Hepatic stellate cell (primary cell): ENCODE measurements around the gene COQ3.

Experiments used
- DNase-seq: peaks from one replicate; pipeline ENCODE4 v3.0.0; 2011; ENCODE audit warnings: low spot score

Gene COQ3, protein sequence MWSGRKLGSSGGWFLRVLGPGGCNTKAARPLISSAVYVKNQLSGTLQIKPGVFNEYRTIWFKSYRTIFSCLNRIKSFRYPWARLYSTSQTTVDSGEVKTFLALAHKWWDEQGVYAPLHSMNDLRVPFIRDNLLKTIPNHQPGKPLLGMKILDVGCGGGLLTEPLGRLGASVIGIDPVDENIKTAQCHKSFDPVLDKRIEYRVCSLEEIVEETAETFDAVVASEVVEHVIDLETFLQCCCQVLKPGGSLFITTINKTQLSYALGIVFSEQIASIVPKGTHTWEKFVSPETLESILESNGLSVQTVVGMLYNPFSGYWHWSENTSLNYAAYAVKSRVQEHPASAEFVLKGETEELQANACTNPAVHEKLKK

DNA sequence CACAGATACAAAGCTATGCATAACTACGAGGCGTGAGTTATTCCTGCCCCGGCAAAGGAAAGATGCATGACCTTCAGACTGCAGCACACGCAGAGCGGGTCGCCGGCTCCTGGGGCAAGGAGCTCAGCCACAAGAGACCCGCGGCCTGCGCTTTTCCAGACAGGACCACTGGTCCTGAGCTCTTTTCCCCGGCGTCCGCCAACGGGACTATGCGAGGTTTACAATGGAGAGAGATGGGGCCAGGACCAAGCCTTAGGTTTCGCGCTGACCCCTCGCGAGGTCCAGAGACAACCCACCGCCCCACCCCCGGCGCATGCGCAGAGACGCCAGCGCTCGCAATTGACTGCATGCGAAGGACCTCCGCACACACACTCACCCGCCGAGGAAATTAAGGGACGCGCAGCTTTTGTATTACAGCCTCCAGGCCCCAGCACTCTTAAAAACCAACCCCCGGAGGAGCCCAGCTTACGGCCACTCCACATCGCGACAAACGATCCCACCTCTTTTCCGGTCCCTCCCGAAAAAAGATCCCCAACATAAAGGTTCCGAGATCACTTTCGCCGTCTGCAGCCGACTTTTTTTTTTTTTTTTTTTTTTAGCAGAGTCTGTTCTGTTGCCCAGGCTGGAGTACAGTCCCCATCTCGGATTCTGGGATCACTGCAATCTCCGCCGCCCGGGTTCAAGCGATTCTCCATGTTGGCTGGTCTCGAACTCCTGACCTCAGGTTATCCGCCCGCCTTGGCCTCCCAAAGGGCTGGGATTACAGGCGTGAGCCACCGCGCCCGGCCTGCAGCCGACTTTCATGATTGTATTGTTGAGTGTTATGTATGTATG is at the start of gene COQ3:
COQ3 (minus strand) TSS at position 498 of the 834 bp plus-strand sequence; CDS start at position 482, 16 bp downstream.
- DNase-seq: peak; percentile 87

DNA sequence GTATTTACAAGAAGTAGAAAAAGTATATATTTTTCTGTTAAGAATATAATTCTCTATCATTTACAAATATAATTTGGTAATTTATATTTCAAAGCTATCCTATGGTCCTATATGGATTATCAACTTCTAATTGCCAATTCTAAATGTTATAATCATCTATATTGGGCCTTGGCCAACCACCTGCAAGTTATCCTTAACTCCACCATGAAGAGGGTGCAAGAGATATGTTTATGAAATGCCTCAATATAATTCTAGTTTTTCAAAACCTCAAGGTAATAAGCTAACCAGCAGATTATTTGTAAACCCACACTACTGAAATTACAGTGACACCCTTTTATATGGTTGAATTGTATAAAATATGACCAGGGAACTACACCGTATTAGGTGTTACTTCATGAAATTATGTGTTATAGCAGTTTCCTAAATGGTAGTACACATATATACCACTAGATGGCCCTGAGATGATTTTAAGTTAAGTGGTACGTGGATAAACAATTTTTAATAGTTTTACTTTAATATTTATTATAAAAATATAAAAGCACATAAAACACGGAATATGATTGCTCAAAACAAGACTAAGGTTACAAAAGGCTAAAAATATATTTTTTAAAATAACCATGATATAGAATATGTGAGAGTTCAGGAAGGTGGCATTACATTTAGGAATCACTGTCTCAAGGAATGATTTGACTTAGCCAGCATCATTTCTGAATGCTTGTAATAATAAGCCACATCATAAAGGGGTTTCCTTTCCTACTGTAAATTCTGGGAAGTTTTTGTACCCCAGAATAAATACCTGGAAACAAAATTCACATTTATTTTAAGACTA is 40.9 kb upstream of the COQ3 start:
- peak; percentile 11 for DNase-seq

DNA sequence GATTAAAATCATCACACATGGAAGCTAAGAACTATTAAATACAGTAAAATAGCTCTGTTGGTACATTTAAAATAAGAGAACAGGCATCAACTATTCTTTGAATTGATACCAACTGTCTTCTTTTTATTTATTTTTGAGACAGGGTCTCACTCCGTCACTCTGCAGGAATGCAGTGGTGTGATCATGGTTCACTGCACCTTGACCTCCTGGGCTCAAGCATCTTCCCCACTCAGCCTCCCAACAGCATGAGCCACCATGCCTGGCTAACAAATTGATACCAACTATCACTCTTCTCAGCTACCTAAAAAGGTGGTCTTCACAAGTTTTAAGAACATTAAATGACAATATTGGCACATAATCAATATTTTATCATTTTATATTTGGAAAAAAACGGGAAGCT is 38.9 kb upstream of the COQ3 start:
- DNase-seq: no peak

DNA sequence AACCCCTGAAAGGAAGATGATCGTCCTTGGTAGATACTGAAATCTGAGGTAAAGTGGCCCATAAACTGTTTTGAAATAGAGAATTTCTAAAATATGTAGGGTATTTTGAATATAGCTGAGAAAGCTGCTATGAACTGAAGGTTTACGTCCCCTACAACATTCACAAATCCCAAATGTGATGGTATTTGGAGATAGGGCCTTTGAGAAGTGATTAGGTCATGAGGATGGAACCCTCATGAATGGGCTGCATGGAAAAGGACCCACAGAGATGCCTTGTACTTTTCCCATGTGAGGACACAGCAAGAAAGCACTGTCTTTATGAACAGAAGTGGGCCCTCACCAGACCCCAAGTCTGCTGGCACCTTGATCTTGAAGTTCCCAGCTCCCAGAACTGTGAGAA is 37.9 kb upstream of the COQ3 start:
- DNase-seq: no peak

DNA sequence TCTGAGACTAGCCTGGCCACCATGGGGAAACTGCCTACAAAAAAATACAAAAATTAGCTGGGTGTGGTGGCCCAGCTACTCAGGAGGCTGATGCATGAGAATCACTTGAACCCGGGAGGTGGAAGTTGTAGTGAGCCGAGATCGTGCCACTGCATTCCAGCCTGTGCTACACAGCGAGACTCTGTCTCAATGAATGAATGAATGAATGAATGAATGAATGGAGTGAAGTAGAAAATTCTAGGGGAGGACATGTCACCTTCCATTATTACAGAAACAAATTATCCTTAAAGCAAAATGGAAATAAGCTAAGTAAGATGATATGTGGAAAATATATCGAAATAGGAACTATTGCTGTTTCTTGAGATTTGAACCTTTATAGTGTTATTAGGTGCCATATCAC is 34.0 kb upstream of the COQ3 start:
- DNase-seq: no peak

DNA sequence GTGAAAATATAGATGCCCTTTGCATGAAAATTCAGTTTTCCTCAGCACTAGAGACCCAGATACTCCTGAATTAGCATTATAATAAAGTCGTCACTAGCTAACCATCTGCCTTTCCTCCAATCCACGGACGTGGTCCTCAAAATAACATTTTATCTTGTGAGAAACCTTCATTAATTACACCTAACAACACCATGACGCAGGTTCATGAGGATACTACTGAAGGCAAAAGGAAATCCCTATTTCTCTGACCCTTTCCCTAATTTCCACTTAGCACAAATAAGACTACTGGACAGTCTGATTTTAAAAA is 32.4 kb upstream of the COQ3 start:
- DNase-seq: no peak

DNA sequence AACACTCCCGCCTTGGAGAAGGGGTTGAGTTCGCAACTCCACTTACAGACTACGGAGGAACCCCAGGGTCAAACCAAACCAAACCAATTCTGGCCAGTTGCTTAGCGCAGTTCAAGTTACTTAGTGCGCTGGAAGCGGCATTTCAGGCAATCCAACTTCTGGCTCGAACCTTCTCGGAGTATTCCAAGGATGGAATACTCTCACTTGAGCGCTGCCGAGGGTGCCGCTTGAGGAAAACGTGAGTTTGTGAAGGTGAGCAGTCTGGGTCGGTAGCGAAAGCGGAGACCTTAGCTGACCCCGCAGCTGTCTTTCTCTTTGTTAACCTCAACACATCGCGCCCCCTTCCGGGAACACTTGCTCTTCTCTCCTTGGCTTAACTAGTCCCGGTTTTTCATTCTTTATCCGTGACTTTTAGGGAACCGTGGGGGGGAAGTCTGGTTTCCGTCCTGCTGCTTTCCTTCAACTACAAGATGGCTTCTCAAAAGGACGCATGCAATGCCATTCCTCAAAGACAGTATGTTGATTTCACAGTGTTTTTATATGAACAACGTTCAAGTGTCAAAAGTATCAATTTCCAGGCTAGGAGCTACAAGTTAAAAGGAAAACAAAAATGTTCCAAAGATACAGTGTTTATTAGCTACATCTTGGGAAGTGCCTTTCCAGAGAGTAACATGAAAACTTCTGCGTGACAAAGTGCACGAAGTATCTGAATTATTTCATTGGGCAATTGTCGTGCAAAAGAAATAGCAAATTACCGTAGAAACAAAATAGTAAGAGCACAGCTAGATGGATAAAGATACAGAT is 31.9 kb upstream of the COQ3 start:
- peak; percentile 28 for DNase-seq

DNA sequence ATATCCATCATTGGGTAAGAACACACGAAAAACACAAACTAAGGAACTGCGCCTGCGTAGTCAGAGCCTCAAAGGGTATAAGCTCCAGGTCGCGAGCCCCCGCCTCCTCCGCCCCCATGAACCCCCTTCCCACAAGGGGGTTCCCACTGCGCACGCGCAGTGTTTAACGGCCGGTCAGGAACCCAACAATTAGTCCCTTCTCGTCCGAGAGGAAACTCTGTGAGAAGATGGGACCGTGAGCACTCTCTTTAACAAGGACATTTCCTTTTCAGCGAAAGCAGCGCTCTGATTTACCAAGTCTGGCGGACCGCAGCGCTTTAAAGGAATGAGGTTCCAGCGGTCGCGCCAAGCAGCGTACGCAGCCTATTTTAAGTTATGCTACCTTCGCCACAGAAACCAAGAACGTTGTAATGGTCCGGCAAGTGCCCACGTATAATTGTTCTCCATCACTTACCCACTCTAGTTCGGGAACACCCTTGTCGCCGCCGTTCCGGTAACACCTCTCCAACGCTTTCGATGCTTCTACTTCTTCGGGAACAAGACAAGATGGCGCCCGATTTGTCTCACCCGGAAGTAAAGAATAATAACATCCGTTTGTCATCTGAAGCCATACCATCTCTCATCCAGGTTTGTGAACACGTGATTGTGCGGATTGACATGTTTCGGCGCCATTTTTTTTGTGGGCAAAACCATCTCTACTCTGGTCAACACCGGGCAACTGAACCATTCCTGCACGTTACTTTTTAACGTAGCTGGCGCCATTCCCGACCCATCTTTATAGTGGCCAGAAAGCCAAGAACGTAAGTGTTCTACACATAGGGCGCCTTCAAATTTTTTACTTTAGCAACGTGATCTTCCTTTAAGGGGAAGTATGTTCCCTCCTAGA is 31.0 kb upstream of the COQ3 start, which contains the start of gene PNISR:
PNISR (minus strand) TSS at position 548 of the 886 bp plus-strand sequence. CDS start 10,649 bp downstream, outside the sequence.
- peak; percentile 74 for DNase-seq

DNA sequence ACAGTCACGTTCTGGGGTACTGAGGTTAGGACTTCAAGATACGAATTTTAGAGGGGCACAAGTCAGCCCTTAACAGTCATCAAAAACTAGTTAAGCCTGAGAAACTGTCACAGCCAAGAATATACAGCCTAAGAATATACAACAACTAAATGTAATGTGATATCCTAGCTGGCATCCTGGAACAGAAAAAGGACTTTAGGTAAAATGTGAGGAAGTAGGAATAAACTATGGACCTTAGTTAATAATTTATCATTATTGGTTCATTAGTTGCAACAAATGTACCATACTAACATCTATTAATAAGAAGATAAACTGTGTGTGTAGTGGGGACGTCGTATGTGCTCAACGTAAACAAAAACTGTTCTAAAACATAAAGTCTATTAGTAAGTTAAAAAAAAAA is 30.0 kb upstream of the COQ3 start:
- no peak for DNase-seq

DNA sequence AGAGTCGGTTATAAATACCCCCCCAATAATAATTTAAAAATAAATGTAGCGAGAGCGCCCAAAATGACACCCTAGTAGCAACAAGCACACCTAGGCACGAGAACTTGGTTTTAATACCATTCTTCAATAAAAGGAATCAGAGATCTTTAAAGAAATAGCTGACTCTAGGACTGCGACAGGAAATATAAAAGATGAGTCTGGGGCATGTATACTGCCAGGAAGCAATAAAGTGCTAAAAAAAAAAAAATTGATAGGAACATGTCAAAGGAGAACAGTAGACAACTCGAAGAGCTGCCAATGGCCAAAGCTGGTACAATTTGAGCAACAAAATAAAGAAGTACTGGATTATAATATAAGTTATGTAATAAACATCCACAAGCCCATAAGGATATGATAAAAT is 28.9 kb upstream of the COQ3 start:
- DNase-seq: no peak

DNA sequence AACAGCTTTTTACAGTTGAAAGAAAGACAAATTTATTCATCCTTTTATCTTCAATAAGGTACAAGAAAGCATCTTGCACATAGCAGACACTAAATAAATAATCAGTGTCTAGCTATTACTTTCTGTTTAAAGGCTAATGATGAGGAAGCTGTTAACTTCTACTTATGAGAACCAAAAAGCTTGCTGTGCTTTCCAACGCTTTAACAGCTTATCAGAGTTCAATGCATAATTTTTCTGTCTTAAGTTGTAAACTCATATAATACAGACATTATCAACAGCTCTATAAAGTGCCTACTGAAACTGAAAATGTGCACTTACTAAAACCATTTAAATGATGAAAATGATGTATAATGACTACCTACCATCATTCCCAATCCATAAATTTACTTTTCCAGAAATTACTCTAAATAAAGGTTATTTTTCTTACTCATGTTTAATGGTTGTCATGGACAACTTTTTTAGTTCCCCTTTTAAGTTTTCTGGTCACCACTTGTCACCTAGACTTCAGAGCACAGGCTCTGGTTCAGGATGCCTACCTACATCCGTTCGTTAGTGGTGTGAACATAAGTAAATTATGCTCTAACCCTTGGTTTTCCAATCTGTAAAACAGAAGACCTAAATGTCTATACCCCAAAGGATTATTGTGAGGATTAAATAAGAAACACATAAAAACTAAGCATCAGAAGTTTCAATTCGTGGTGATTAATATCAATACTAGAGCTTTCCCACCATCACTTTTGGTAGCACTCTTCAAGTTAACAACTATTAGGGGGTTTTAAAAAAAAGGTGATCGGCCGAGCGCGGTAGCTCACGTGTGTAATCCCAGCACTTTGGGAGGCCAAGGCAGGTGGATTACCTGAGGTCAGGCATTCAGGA is 23.1 kb upstream of the COQ3 start:
- DNase-seq: no peak

DNA sequence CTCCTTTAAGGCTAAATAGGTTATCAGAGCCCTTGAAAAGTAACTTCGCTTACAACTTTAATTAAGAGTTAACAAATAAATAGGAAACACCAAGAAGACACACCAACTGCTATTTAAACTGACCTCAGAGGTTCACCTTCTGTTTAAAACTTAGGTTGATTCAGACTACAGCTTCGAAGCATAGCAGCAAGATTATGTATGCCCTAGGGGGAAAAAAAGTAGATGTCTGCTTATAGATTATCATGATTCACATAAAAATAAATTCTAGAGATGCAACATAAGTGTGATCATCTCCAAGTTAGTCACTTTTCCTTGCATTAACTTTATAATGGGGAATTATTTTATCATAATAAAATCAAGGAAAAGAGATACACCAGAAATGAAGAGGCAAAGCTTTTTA is 22.2 kb upstream of the COQ3 start:
- no peak for DNase-seq

DNA sequence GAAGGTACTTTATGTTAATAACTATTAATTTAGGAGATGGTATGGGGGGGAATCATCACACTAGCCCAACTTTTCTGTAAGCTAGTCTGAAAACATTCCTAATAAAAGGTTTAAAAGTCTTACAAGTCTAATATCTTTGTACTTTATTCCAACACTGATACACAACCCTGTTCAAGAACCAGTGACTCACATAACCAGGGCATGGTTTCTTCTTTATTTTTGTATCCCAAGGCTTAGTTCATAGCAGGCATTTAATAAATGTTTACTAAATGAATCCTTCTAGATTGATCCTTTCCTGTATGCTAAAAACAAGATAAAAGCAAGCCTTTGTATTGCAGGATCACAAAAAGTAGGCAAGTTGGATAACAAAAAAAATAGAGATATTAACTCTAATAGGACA is 21.5 kb upstream of the COQ3 start:
- DNase-seq: no peak

DNA sequence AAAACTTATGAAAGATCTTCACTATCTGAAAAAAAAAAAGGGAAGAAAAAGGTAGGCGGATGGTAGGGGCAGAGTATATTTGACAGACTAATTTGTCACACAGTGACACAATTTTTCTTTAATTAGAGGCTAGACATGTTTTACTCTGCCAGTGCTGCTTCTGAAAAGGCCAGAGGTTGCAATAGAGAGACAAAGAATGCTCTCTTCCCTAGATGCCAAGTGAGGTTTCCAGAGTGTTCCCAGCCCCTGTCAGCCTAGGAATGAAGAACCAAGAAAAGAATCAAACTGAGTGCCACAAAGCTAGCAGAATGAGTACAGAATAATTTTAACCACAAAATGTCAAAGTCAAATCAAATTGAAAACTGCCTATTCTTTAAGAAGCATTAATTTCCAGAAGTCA is 18.1 kb upstream of the COQ3 start:
- no peak for DNase-seq

DNA sequence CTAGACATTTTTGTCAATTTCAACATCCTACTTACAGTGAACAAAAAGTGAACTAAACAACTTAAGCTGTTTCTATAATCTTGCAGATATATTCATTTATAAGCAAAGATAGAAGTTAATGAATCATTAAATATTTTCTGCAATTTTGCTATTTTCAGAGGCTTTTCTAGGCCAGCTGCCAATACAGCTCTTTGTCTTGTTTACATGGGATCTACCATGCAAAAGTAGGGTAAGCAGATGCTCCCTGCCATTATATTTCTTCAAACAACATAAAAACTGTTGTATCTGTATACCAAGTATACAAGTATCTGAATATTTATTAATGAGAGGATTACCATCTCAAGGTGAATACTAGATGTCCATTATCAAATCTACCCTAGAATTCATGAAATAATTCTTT is 15.7 kb upstream of the COQ3 start:
- no peak for DNase-seq

DNA sequence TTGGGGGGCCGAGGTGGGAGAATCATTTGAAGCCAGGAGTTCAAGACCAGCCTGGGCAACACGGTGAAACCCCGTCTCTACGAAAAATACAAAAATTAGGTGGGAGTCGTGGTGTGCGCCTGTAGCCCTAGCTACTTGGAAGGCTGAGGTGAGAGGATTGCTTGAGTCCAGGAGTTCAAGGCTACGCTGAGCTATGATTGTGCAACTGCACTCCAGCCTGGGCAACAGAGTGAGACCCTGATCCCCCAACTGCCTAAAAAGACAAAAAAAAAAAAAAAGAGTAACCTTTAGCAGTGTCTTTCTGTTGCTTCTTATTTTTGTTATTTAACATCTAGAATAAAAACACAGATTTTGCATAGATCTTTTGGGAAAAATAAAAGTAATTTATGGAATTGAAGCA is 13.1 kb upstream of the COQ3 start:
- no peak for DNase-seq

DNA sequence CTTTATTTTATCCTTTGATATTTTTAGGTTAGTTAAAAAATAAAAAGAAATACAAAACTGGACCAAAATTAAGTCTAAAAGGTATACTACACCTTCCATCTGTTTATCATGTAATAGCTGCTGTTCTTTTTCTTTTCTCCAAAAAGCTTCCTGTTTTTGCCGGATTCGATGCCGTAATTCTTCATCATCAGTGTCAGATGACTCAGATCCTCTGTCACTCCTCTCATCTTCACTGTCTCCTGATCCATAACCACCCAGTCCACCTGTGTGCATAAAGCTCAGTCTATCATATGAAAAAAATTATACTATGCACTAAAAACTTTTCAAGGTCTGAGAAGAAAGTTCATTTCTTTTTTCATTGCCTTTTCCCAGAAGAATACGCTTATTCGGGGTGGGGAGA is 8.5 kb upstream of the COQ3 start:
- no peak for DNase-seq

DNA sequence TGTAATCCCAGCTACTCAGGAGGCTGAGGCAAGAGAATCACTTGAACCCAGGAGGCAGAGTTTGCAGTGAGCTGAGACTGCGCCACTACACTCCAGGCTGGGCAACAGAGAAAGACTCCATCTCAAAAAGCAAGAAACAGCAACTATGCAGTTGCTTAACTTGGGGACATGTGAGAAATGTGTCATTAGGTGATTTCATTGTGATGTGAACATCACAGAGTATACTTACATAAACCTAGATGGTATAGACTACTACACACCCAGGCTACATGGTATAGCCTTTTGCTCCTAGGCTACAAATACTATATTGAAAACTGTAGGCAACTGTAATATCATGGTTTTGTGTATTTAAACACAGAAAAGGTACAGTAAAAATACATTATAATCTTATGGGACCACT is 3.3 kb upstream of the COQ3 start:
- DNase-seq: no peak

DNA sequence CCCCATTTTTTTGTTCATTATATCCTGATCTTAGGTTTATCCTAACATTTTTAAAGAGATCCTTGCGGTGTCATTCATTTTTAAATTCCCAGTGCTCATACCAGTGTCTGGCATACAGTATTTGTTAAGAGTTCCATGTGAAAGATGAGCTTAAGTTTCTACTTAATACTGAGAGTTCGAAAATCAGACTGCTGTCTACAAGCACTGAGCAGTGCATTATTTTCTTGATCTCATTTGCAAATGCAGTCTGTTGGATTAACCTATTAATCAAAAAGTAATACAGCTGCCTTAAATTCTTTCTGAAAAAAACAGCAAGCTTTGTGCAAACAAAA is 663 bp downstream of the COQ3 start:
- DNase-seq: peak; percentile 2

DNA sequence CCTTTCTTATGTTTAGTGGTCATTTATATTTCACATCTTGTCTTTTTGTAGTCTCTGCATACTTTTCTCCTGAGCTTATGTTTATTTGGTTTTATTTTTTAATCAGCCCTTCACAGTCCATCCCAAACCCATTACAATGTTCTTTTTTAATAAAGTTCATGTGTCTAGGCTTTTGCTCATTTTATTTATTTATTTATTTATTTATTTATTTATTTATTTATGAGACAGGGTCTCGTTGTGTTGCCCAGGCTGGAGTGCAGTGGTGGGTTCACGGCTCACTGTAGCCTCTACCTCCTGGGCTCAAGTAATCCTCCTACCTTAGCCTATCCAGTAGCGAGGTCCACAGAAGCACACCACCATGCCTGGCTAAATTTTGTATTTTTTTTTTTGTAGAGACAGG is 3.1 kb downstream of the COQ3 start:
- DNase-seq: no peak
